Vagina (tissue), 2 donors: ENCODE results near the gene SHANK3. TPM values are rescaled to one million over a fixed set of nuclear protein-coding genes. Genes with fewer than 3 reads are reported as not detected.

Source experiments
- DNase-seq, 2 donors: peaks; one replicate each; pipeline ENCODE4 v3.0.0-alpha.2; 2017; ENCODE audit errors: extremely low spot score in 2 of 2
- H3K27ac ChIP-seq: fragments of 200-600 bp; sonication (generic); one replicate; pipeline ENCODE4 v1.5.1; 2019
- H3K27me3 ChIP-seq: fragments of 200-600 bp; sonication (generic); one replicate; pipeline ENCODE4 v1.5.1; 2019
- H3K36me3 ChIP-seq, 2 donors: fragments of 200-600 bp; sonication (generic); one replicate each; pipeline ENCODE4 v1.5.1; 2017 to 2019
- H3K4me1 ChIP-seq: fragments of 200-600 bp; sonication (generic); one replicate; pipeline ENCODE4 v1.5.1; 2019
- H3K4me3 ChIP-seq, 2 donors: fragments of 200-600 bp; sonication (generic); 1 replicate in 1 of 2; 2 replicates in 1 of 2; pipeline ENCODE4 v1.5.1; 2016 to 2019
- H3K9me3 ChIP-seq: fragments of 200-600 bp; sonication (generic); one replicate; pipeline ENCODE4 v1.5.1; 2019
- CTCF ChIP-seq, 3 experiments: fragments of 450-650 bp in 2 of 3; fragments of 200-600 bp in 1 of 3; sonication (generic) in 1 of 3; IDR thresholded peaks; one replicate each; pipeline ENCODE4 v1.5.1; 2017 to 2019; ENCODE audit warnings: antibody characterized with exemption in 3 of 3, mild to moderate bottlenecking in 2 of 3, moderate library complexity in 2 of 3
- POLR2A ChIP-seq, 2 donors: fragments of 450-650 bp; IDR thresholded peaks; one replicate each; pipeline ENCODE4 v1.6.1; 2017; ENCODE audit warnings: antibody characterized with exemption in 2 of 2, mild to moderate bottlenecking in 2 of 2, moderate library complexity in 2 of 2
- POLR2AphosphoS5 ChIP-seq, 2 donors: sonication (generic); formaldehyde crosslinking; IDR thresholded peaks; one replicate each; pipeline ENCODE4 v1.9.0; 2017; ENCODE audit warnings: antibody characterized with exemption in 2 of 2, mild to moderate bottlenecking in 2 of 2, low read depth in 1 of 2; ENCODE audit not compliant: insufficient read depth in 1 of 2
- intact Hi-C: fragments of 100-400 bp; cut with DNase I; formaldehyde crosslinking; loops from one replicate; pipeline ENCODE4 v1.15.1; 2023
- total RNA-seq: library from RNA; depleted of rRNA; stranded (reverse); fragments of >200 nt; gene quantifications from one replicate; pipeline ENCODE4 v1.2.3, GENCODE V29; 2016

SHANK3 gene
- total RNA-seq, 1 donor from 2014 or later: 20.4 TPM

GRCh38 chr22:50701076-50701419, 28.4 kb downstream of the SHANK3 start:
- peaks cover 0 to 6% of the 10 kb centered on the region in 2 donors for H3K36me3 ChIP-seq
- H3K27me3 ChIP-seq: no peaks in the 10 kb centered on the region
- peaks cover 38% of the 10 kb centered on the region for H3K4me1 ChIP-seq
- H3K4me3 ChIP-seq: no peak overlapping the region
- intact Hi-C loops: no loop called here
- H3K27ac ChIP-seq: no peak overlapping the region
- TF ChIP-seq POLR2AphosphoS5 (IDR thresholded peaks at IDR 0.05; ENCODE audit: insufficient read depth in 1 of 2, low read depth in 1 of 2) (no peak), CTCF (IDR thresholded peaks at IDR 0.05) (no peak), POLR2A (IDR thresholded peaks at IDR 0.05) (no peak)
- DNase-seq: no peak
- no peaks in the 10 kb centered on the region for H3K9me3 ChIP-seq

DNA sequence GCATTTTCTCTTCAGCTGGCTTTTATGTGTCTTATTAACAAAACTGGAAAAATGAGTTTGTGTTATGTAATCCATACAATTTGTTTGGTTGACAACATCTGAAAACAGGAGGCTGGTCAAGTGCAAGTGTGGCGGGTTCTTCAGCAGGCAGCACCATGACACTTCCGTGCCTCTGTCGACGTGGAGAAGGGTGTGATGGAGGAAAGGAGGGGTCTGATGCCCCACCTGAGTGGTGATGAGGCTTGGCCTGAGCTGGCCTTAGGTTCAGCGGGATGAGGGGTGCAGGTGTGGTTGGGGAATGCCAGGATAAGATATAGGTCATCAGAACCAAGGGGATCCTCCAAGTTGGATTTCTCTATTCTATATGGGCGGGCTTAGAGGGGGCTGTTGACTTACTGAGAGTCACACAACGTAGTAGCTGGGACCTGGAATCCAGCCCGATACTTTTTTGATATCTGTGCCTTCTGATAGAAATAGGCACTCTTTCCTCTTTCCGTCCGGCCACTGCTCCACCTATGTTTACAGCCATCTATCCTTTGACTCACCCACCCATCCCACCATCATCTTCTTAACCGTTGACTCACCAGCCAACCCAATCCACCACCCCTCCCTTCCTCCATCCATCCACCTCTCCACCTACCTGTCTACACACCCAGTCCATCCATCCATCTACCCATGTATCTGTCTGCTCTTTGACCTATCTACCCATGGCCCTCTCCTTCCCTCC, 29.0 kb downstream of the SHANK3 start:
- H3K27ac ChIP-seq: no peak overlapping the region
- peaks cover 35% of the 10 kb centered on the region for H3K4me1 ChIP-seq
- intact Hi-C loops: no loop called here
- no peak for DNase-seq
- H3K9me3 ChIP-seq: no peaks in the 10 kb centered on the region
- H3K4me3 ChIP-seq: no peak overlapping the region
- no peaks in the 10 kb centered on the region for H3K27me3 ChIP-seq
- H3K36me3 ChIP-seq: peaks cover 0 to 6% of the 10 kb centered on the region in 2 donors
- no peak for TF ChIP-seq POLR2AphosphoS5 (IDR thresholded peaks at IDR 0.05; ENCODE audit: insufficient read depth in 1 of 2, low read depth in 1 of 2)
- TF ChIP-seq POLR2A (IDR thresholded peaks at IDR 0.05): no peak
- TF ChIP-seq CTCF (IDR thresholded peaks at IDR 0.05): no peak

DNA sequence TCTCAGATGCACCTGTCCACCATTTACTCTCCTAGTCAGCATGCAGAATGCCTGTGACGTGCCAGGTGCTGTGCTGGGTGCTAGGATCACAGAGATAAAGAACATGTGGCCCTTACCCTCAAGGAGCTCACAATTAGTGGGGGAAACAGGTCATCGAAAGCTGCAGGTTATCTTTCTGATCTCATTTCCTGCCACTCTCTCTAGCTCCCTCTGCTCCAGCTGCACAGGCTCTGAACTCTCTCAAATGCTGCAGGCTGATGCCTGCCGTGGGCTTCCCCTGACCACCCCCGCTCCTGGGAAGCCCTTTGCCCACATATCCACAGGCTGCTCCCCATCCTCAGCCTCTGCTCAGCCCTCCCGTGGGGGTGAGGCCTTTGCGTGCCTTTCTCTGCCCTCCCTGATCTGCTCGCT, 29.6 kb downstream of the SHANK3 start:
- Histone ChIP-seq H3K4me3 (no peak overlapping the region), H3K4me1 (peaks cover 29% of the 10 kb centered on the region), H3K9me3 (no peaks in the 10 kb centered on the region), H3K27ac (no peak overlapping the region), H3K27me3 (no peaks in the 10 kb centered on the region), H3K36me3 (peaks cover 0 to 6% of the 10 kb centered on the region in 2 donors)
- TF ChIP-seq POLR2A (IDR thresholded peaks at IDR 0.05) (no peak), POLR2AphosphoS5 (IDR thresholded peaks at IDR 0.05; ENCODE audit: insufficient read depth in 1 of 2, low read depth in 1 of 2) (no peak), CTCF (IDR thresholded peaks at IDR 0.05) (no peak)
- no peak for DNase-seq
- intact Hi-C loops: no loop called here

DNA sequence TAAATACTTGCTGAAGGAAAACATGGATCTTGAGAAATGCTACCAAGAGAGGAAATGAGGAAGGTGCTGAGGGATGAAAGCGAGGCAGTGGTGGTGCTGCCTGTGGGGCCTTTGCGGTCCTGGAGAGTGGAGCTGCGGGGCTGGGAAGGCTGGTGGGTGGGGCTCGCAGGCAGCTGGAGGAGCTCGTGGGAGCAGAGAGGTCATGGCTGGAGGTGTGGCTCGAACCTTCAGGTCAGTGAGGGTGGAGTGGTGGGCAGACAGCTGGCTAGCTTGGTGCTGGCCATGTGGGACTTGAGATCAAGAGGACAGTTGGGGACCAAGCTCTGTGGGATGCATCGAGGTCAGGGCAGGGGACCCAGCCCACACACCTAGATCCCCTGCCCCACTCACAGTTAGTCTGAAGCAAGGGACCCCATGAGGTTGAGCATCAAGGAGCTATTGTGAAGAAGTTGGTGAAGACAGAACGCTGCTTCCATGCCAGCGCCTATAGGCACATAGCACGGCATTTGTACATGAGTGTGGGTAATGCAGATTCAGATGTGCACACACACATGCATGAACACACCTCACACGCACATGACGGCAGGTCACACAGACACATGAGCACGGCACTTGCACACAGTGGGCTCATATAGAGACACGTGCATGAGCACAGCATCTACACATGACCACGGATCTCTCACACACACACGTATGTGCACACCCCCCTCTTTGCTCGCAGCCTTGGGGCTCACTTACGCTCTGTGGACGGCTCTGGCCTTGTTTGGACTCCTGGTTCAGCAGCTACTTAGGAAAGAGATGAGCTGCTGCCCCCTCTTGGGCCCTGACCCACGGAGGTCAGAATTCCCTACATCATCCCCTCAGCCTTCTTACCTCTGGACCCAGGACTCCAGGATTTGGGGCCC, 30.4 kb downstream of the SHANK3 start:
- H3K4me3 ChIP-seq: no peak overlapping the region
- peaks cover 25% of the 10 kb centered on the region for H3K4me1 ChIP-seq
- H3K27me3 ChIP-seq: no peaks in the 10 kb centered on the region
- H3K9me3 ChIP-seq: no peaks in the 10 kb centered on the region
- DNase-seq: no peak
- intact Hi-C loops: no loop called here
- H3K27ac ChIP-seq: no peak overlapping the region
- no peak for TF ChIP-seq POLR2A (IDR thresholded peaks at IDR 0.05)
- peaks cover 0 to 6% of the 10 kb centered on the region in 2 donors for H3K36me3 ChIP-seq

DNA sequence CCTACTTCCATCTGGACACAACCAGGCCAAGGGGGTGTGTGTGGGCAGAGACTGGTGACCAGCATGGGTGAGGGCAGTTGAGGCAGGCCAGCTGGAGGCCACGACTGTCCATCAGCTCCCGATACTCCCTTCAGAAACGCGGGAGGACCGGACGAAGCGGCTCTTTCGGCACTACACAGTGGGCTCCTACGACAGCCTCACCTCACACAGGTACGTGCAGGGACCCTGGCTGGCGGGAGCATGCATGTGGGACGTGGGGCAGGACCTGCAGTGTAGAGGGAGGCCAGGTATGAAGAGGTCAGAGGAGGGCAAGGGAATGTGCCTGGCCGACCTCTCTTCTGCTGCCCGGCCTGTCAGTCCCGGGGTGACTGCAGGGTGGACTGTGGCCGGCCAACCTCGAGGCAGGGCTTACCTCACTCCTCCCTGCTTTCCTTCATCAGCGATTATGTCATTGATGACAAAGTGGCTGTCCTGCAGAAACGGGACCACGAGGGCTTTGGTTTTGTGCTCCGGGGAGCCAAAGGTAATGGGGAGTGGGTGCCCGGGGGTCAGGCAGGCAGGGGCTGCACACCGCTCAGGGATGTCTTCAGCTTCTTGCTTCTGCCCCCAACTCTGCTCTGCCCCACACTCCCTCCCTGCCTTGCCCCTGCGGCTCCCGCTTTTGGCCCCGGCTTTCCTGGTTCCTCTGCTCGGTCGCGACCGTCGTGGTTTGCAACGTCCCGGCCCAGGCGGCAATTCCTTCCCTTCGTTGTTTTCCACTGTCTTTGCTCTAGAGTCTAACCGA, 31.3 kb downstream of the SHANK3 start:
- no peak overlapping the region for H3K27ac ChIP-seq
- H3K4me1 ChIP-seq: peaks cover 17% of the 10 kb centered on the region
- H3K36me3 ChIP-seq: peaks cover 0 to 6% of the 10 kb centered on the region in 2 donors
- H3K27me3 ChIP-seq: no peaks in the 10 kb centered on the region
- no peak for DNase-seq
- no peak for TF ChIP-seq POLR2AphosphoS5 (IDR thresholded peaks at IDR 0.05; ENCODE audit: insufficient read depth in 1 of 2, low read depth in 1 of 2)
- TF ChIP-seq POLR2A (IDR thresholded peaks at IDR 0.05): no peak
- no peak for TF ChIP-seq CTCF (IDR thresholded peaks at IDR 0.05)
- no peaks in the 10 kb centered on the region for H3K9me3 ChIP-seq
- intact Hi-C loops: no loop called here
- H3K4me3 ChIP-seq: no peak overlapping the region
